HL-60 (cell line): ENCODE results near the gene CPED1.

Experiments
- CTCF ChIP-seq: IDR thresholded peaks from one replicate; pipeline ENCODE4 v1.5.1; 2011; ENCODE audit warnings: low read length, control low read depth, inconsistent platforms; ENCODE audit not compliant: insufficient read depth
- REST ChIP-seq: IDR thresholded peaks from 2 replicates; pipeline ENCODE4 v1.6.1; 2012; ENCODE audit warnings: low read depth; ENCODE audit not compliant: insufficient replicate concordance

- no peak for TF ChIP-seq CTCF
- no peak for TF ChIP-seq REST
Observed at GRCh38 chr7:121305109-121305508, 316.6 kb downstream of the CPED1 start.
